HL-60 (cell line): ENCODE data around the gene APMAP.

Source experiments
- DNase-seq, 2 experiments: peaks; one replicate each; pipeline ENCODE4 v3.0.0-alpha.2; 2010 to 2020; ENCODE audit warnings: low read depth in 1 of 2, low spot score in 1 of 2
- H3K27ac ChIP-seq: fragments of 250-450 bp; sonication (Bioruptor Pico); replicated peaks from 2 replicates; pipeline ENCODE4 v1.5.1; 2020; ENCODE audit warnings: mild to moderate bottlenecking, moderate library complexity
- H3K27me3 ChIP-seq: fragments of 250-450 bp; sonication (Bioruptor Pico); 2 replicates; pipeline ENCODE4 v1.5.1; 2021; ENCODE audit warnings: mild to moderate bottlenecking, moderate library complexity; ENCODE audit not compliant: insufficient read depth, poor library complexity, severe bottlenecking
- H3K4me3 ChIP-seq: replicated peaks from 2 replicates; pipeline ENCODE4 v1.5.1; 2011; ENCODE audit warnings: mild to moderate bottlenecking, control low read depth, low read length; ENCODE audit not compliant: insufficient read depth
- CTCF ChIP-seq: IDR thresholded peaks from one replicate; pipeline ENCODE4 v1.5.1; 2011; ENCODE audit warnings: low read length, control low read depth, inconsistent platforms; ENCODE audit not compliant: insufficient read depth
- GABPA ChIP-seq: IDR thresholded peaks from 2 replicates; pipeline ENCODE4 v1.6.1; 2012; ENCODE audit warnings: low read depth
- POLR2AphosphoS5 ChIP-seq: IDR thresholded peaks from 2 replicates; pipeline ENCODE4 v1.6.1; 2012; ENCODE audit warnings: low read depth
- REST ChIP-seq: IDR thresholded peaks from 2 replicates; pipeline ENCODE4 v1.6.1; 2012; ENCODE audit warnings: low read depth; ENCODE audit not compliant: insufficient replicate concordance
- SPI1 ChIP-seq: IDR thresholded peaks from 2 replicates; pipeline ENCODE4 v1.6.1; 2012; ENCODE audit warnings: low read depth, mild to moderate bottlenecking, borderline replicate concordance

The APMAP gene

DNA sequence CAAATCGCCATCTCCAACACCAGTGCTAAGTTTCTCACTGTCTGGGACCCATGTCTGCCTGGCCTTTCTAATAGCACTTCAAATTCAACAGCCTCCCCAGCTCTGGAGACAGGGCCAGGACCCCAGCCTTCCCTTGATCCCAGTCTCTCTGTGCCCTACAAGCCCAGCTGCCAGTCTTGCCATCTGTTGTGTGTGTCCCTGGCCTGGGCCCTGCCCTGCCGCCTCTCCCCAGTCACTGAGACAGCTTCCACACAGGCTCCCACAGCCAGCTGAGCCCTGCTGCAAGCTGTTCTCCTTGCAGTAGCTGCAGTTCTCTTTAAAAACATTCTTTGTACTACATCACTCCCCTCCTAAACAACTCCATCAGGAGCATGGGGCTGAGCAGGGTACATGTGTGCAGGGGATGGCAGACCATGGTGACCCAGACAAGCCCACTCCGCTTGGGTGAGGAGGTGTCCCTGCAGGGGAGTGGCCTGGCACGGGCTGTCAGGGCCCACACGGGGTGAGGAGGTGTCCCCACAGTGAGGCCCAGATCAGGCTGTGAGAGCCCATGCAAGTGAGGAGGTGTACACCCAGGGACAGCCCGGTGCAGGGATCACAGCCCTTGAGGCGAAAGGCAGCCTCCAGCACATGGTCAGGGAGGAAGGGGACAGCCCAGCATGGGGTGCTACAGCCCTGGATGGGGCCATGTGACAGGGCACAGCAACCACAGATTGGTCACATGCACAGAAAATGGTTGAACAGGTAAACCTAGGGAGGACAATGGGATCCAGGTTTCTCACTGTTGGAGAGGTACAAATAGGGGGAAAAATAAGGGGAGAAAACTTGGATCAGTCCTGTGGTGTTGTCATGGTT, 27.3 kb downstream of the APMAP start:
- H3K27ac ChIP-seq: no peak overlapping the region
- no peak for TF ChIP-seq CTCF
- no peak for TF ChIP-seq GABPA
- TF ChIP-seq REST: no peak
- TF ChIP-seq POLR2AphosphoS5: no peak
- no peak for TF ChIP-seq SPI1
- DNase-seq: no peak

DNA sequence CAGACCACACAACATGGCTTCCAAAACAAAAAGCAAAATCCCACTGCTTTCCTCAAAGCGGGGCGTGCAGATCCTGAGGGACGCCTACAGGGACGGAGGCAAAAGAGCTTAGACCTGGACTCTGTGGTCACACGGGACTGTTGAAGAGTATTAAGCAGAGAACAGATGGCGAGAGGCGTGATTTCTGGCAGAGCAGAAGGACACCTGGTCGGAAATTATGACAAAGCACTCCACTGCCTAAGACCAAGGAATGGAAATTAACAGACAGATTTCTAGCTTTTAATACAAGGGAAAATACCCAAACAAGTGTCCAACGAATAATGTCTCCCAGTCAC, 28.1 kb downstream of the APMAP start:
- H3K27ac ChIP-seq: no peak overlapping the region
- no peak for DNase-seq
- no peaks in the 10 kb centered on the region for H3K27me3 ChIP-seq
- TF ChIP-seq CTCF (no peak), GABPA (no peak), REST (no peak), POLR2AphosphoS5 (no peak), SPI1 (no peak)
- H3K4me3 ChIP-seq: no peak overlapping the region

More for the DNA sequence above, 27.3 kb downstream of the APMAP start:
- H3K4me3 ChIP-seq: no peak overlapping the region
- H3K27me3 ChIP-seq: no peaks in the 10 kb centered on the region

DNA sequence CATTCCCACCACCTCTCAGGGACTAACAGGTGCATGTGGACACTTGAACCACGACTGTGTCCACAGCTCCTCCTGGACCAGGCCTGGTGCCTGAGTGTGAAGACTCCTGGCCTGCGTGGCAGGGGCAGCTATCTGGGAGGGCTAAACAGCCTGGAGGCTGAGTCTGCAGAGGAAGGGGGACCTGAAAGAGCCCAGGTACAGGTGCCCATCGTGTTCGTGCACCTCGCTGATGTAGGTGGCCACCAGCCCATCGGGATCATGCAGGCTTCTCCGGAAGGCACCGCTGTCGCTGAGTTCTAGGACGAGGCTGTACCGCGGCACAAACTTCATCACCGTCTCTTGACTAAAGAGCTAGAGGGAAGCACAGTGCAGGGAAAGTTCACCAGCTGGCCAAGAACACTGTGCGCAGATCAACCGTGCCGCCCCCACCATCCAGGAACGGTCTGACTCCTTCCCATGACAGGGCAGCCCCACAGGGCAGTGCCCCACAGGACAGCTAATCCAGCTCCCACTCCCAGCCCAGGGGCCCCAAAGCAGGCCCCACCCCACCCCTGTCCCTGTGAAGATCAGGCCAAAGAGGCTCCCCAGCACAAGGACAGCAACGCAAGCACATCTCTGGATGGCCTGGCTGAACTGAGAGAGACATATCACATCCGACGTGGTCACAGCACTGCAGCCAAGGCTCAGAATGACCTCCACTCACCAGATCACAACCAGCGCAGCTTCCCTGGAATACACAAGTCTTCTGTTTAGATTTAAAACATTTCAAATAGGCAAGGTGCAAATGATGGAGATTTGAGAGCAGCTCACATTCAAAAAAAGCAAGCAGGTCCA, 28.7 kb downstream of the APMAP start:
- no peak; the same call in 1 of the 2 replicates for TF ChIP-seq POLR2AphosphoS5
- no peak for TF ChIP-seq GABPA
- no peak for TF ChIP-seq SPI1
- TF ChIP-seq REST: no peak
- TF ChIP-seq CTCF: no peak
- no peak for DNase-seq
- H3K27me3 ChIP-seq: no peaks in the 10 kb centered on the region

More for the DNA sequence above, 28.7 kb downstream of the APMAP start:
- H3K4me3 ChIP-seq: no peak overlapping the region
- H3K27ac ChIP-seq: no peak overlapping the region
